Activated T-helper 2 cell treated with anti-CD3 and anti-CD28 coated beads, Interferon-gamma antibody, Interleukin-2, Interleukin-4, amounts not matched to agents 10 μg/mL and 5 μg/mL and 100 μg/mL, durations not matched to agents 14 hours and 24 hours and 36 hours (primary cell): ENCODE results near the gene SLC25A26. TPM values are rescaled to one million over a fixed set of nuclear protein-coding genes. Genes with fewer than 3 reads are reported as not detected.

Experiments
- DNase-seq: peaks from one replicate; pipeline ENCODE4 v3.0.0; 2021; ENCODE audit warnings: low spot score
- H3K27ac Mint-ChIP-seq: one replicate; pipeline ENCODE4 v1.8.0; 2021; ENCODE audit warnings: mixed read lengths
- H3K27me3 Mint-ChIP-seq: one replicate; pipeline ENCODE4 v1.8.0; 2021; ENCODE audit warnings: low read depth, mixed read lengths
- H3K36me3 Mint-ChIP-seq: one replicate; pipeline ENCODE4 v1.8.0; 2021; ENCODE audit warnings: low read depth, mixed read lengths
- H3K4me1 Mint-ChIP-seq: one replicate; pipeline ENCODE4 v1.8.0; 2021; ENCODE audit warnings: low read depth, mixed read lengths
- H3K4me3 Mint-ChIP-seq: one replicate; pipeline ENCODE4 v1.8.0; 2021; ENCODE audit warnings: low read depth, mild to moderate bottlenecking, moderate library complexity, mixed read lengths
- H3K9me3 Mint-ChIP-seq: one replicate; pipeline ENCODE4 v1.8.0; 2021; ENCODE audit warnings: mixed read lengths
- intact Hi-C: fragments of 100-400 bp; cut with micrococcal nuclease; formaldehyde crosslinking; loops from one replicate; pipeline ENCODE4 v1.15.1; 2023
- total RNA-seq: library from RNA; stranded (reverse); gene quantifications from 2 replicates; pipeline ENCODE4 v1.2.3, GENCODE V29; 2022

The SLC25A26 gene
- total RNA-seq, 1 donor from 2014 or later, result 15.5 TPM

- no peak for DNase-seq
- Mint-ChIP-seq H3K36me3 (peaks cover 67% of the 10 kb centered on the region), H3K4me3 (no peak overlapping the region), H3K9me3 (no peaks in the 10 kb centered on the region), H3K27me3 (no peaks in the 10 kb centered on the region), H3K4me1 (peaks cover 18% of the 10 kb centered on the region), H3K27ac (no peak overlapping the region)
- intact Hi-C loops, result loop anchor here (5.0 kb wide), 1 partner anchor 99 kb away; no protein-coding TSS in a partner anchor
These were observed 155.8 kb downstream of the SLC25A26 start for GRCh38 chr3:66376568-66376967.

- intact Hi-C loops, result loop anchor here (5.0 kb wide), 1 partner anchor 100 kb away; no protein-coding TSS in a partner anchor
- Mint-ChIP-seq H3K36me3 (peaks cover 76% of the 10 kb centered on the region), H3K27ac (peak overlapping the region; percentile 66), H3K27me3 (no peaks in the 10 kb centered on the region), H3K9me3 (no peaks in the 10 kb centered on the region), H3K4me1 (peaks cover 18% of the 10 kb centered on the region), H3K4me3 (no peak overlapping the region)
- no peak for DNase-seq
These were observed 157.0 kb downstream of the SLC25A26 start for GRCh38 chr3:66377800-66378199.

GRCh38 chr3:66378256-66378655 lies 157.5 kb downstream of the SLC25A26 start:
- Mint-ChIP-seq H3K36me3 (peaks cover 80% of the 10 kb centered on the region), H3K27ac (peak overlapping the region; percentile 66), H3K4me3 (no peak overlapping the region), H3K4me1 (peaks cover 18% of the 10 kb centered on the region), H3K27me3 (no peaks in the 10 kb centered on the region), H3K9me3 (no peaks in the 10 kb centered on the region)
- DNase-seq, result no peak
- intact Hi-C loops, result loop anchor here (5.0 kb wide), 1 partner anchor 101 kb away; no protein-coding TSS in a partner anchor

- Mint-ChIP-seq H3K4me3 (no peak overlapping the region), H3K27me3 (no peaks in the 10 kb centered on the region), H3K36me3 (peaks cover 85% of the 10 kb centered on the region), H3K27ac (no peak overlapping the region), H3K9me3 (no peaks in the 10 kb centered on the region), H3K4me1 (peaks cover 18% of the 10 kb centered on the region)
- intact Hi-C loops, result loop anchor here (5.0 kb wide), 1 partner anchor 102 kb away; no protein-coding TSS in a partner anchor
- DNase-seq, result no peak
These were observed 158.8 kb downstream of the SLC25A26 start for GRCh38 chr3:66379565-66379964.

GRCh38 chr3:66380200-66380932 lies 159.6 kb downstream of the SLC25A26 start:
- no peak overlapping the region for H3K27ac Mint-ChIP-seq
- peaks cover 93% of the 10 kb centered on the region for H3K36me3 Mint-ChIP-seq
- no peak for DNase-seq
- H3K27me3 Mint-ChIP-seq, result no peaks in the 10 kb centered on the region
- no peak overlapping the region for H3K4me3 Mint-ChIP-seq
- peaks cover 18% of the 10 kb centered on the region for H3K4me1 Mint-ChIP-seq
- no peaks in the 10 kb centered on the region for H3K9me3 Mint-ChIP-seq
- intact Hi-C loops, result no loop called here

- no peak for DNase-seq
- Mint-ChIP-seq H3K4me3 (no peak overlapping the region), H3K36me3 (peaks cover 94% of the 10 kb centered on the region), H3K4me1 (peaks cover 18% of the 10 kb centered on the region), H3K27me3 (no peaks in the 10 kb centered on the region), H3K9me3 (no peaks in the 10 kb centered on the region), H3K27ac (no peak overlapping the region)
- intact Hi-C loops, result no loop called here
These were observed 160.8 kb downstream of the SLC25A26 start for GRCh38 chr3:66381626-66382025.

- no peak for DNase-seq
- intact Hi-C loops, result no loop called here
- Mint-ChIP-seq H3K27me3 (no peaks in the 10 kb centered on the region), H3K36me3 (peaks cover 94% of the 10 kb centered on the region), H3K27ac (no peak overlapping the region), H3K4me1 (peaks cover 18% of the 10 kb centered on the region), H3K9me3 (no peaks in the 10 kb centered on the region), H3K4me3 (no peak overlapping the region)
These were observed 161.3 kb downstream of the SLC25A26 start for GRCh38 chr3:66382142-66382541.

- no peaks in the 10 kb centered on the region for H3K27me3 Mint-ChIP-seq
- peaks cover 12% of the 10 kb centered on the region for H3K4me1 Mint-ChIP-seq
- no peak overlapping the region for H3K27ac Mint-ChIP-seq
- no peak for DNase-seq
- intact Hi-C loops, result no loop called here
- H3K4me3 Mint-ChIP-seq, result no peak overlapping the region
- peaks cover 91% of the 10 kb centered on the region for H3K36me3 Mint-ChIP-seq
- no peaks in the 10 kb centered on the region for H3K9me3 Mint-ChIP-seq
These were observed 162.2 kb downstream of the SLC25A26 start for GRCh38 chr3:66383023-66383422.

- no peaks in the 10 kb centered on the region for H3K9me3 Mint-ChIP-seq
- H3K4me1 Mint-ChIP-seq, result peaks cover 7% of the 10 kb centered on the region
- no peak overlapping the region for H3K4me3 Mint-ChIP-seq
- DNase-seq, result no peak
- intact Hi-C loops, result no loop called here
- no peaks in the 10 kb centered on the region for H3K27me3 Mint-ChIP-seq
- no peak overlapping the region for H3K27ac Mint-ChIP-seq
- peaks cover 92% of the 10 kb centered on the region for H3K36me3 Mint-ChIP-seq
These were observed 163.4 kb downstream of the SLC25A26 start for GRCh38 chr3:66383998-66384745.

GRCh38 chr3:66385066-66385465 lies 164.3 kb downstream of the SLC25A26 start:
- Mint-ChIP-seq H3K27ac (no peak overlapping the region), H3K9me3 (no peaks in the 10 kb centered on the region), H3K4me3 (no peak overlapping the region), H3K36me3 (peaks cover 92% of the 10 kb centered on the region), H3K4me1 (peaks cover 5% of the 10 kb centered on the region), H3K27me3 (no peaks in the 10 kb centered on the region)
- no peak for DNase-seq
- intact Hi-C loops, result no loop called here

GRCh38 chr3:66386011-66386924 lies 165.5 kb downstream of the SLC25A26 start:
- no peaks in the 10 kb centered on the region for H3K9me3 Mint-ChIP-seq
- H3K27me3 Mint-ChIP-seq, result no peaks in the 10 kb centered on the region
- H3K36me3 Mint-ChIP-seq, result peaks cover 91% of the 10 kb centered on the region
- no peak overlapping the region for H3K27ac Mint-ChIP-seq
- no peak for DNase-seq
- H3K4me1 Mint-ChIP-seq, result peaks cover 5% of the 10 kb centered on the region
- intact Hi-C loops, result no loop called here
- H3K4me3 Mint-ChIP-seq, result no peak overlapping the region

- Mint-ChIP-seq H3K9me3 (no peaks in the 10 kb centered on the region), H3K27me3 (no peaks in the 10 kb centered on the region), H3K27ac (peak overlapping the region; percentile 42), H3K4me3 (no peak overlapping the region), H3K4me1 (peaks cover 5% of the 10 kb centered on the region), H3K36me3 (peaks cover 92% of the 10 kb centered on the region)
- intact Hi-C loops, result no loop called here
- no peak for DNase-seq
These were observed 166.3 kb downstream of the SLC25A26 start for GRCh38 chr3:66386925-66387650.
